ENCODE data around the gene PTCRA. TPM values are rescaled to one million over a fixed set of nuclear protein-coding genes. Genes with fewer than 3 reads are reported as not detected.
A peak's percentile ranks its signal among the peaks of the same experiment; 100 is the strongest.
"Not testable (repeated sequence)": the region's sequence is repeated elsewhere in the genome, so short reads cannot be mapped to it uniquely, and the experiment has no call there.

The PTCRA gene
- total and polyA plus RNA-seq, 8 donors: not detected

GRCh38 chr6:42885702-42886101, 30.2 kb upstream of the PTCRA start:
- WGBS, 5 donors: 70 to 80% (median 73%) methylated on average over 4 of the region's 4 CpGs

GRCh38 chr6:42888201-42888600, 27.7 kb upstream of the PTCRA start:
- Histone ChIP-seq H3K36me3 (peaks cover 33 to 57% (median 55%) of the 10 kb centered on the region in 4 donors), H3K4me1 (peaks cover 5 to 24% (median 16%) of the 10 kb centered on the region in 4 donors)
- WGBS, 5 donors: 61 to 79% (median 72%) methylated on average over 4 of the region's 4 CpGs
- H3K27ac ChIP-seq; H3K9me3 ChIP-seq; DNase-seq; H3K4me3 ChIP-seq; H3K27me3 ChIP-seq; intact Hi-C loops (cut with DNase I; ENCODE audit: low total_unique reads): not testable (repeated sequence)

More at GRCh38 chr6:42885702-42886101, 30.2 kb upstream of the PTCRA start:
- Histone ChIP-seq H3K27me3 (no peaks in the 10 kb centered on the region), H3K9me3 (no peaks in the 10 kb centered on the region), H3K4me3 (no peak overlapping the region), H3K36me3 (peaks cover 37 to 80% (median 78%) of the 10 kb centered on the region in 4 donors), H3K4me1 (peaks cover 24 to 36% (median 32%) of the 10 kb centered on the region in 4 donors), H3K27ac (no peak overlapping the region)
- intact Hi-C loops (cut with DNase I; ENCODE audit: low total_unique reads): no loop called here
- TF ChIP-seq EP300 (IDR thresholded peaks at IDR 0.05) (no peak), POLR2AphosphoS5 (IDR thresholded peaks at IDR 0.05) (no peak), CTCF (IDR thresholded peaks at IDR 0.05) (no peak), POLR2A (IDR thresholded peaks at IDR 0.05) (no peak)
- no peak for DNase-seq

- peak overlapping the region; percentile 69 to 90 (median 79) for H3K4me3 ChIP-seq
- no peak for TF ChIP-seq POLR2A (IDR thresholded peaks at IDR 0.05)
- H3K27me3 ChIP-seq: no peaks in the 10 kb centered on the region
- WGBS, 5 donors: 33 to 40% (median 39%) methylated on average over 4 of the region's 4 CpGs
- peaks cover 5 to 36% (median 16%) of the 10 kb centered on the region in 4 donors for H3K4me1 ChIP-seq
- peaks cover 18 to 41% (median 39%) of the 10 kb centered on the region in 4 donors for H3K36me3 ChIP-seq
- H3K27ac ChIP-seq: peak overlapping the region in 4 of 5 donors; percentile 92 to 93 (median 93)
- intact Hi-C loops (cut with DNase I; ENCODE audit: low total_unique reads): no loop called here
- DNase-seq: peak in 1 of 2 donors; percentile 26
- no peaks in the 10 kb centered on the region for H3K9me3 ChIP-seq
Measured at GRCh38 chr6:42889815-42890214, 26.0 kb upstream of the PTCRA start.

GRCh38 chr6:42890311-42891198, 25.3 kb upstream of the PTCRA start:
- Histone ChIP-seq H3K27ac (peak overlapping the region; percentile 92 to 93 (median 93)), H3K9me3 (no peaks in the 10 kb centered on the region), H3K4me3 (peak overlapping the region; percentile 69 to 90 (median 79)), H3K27me3 (no peaks in the 10 kb centered on the region), H3K36me3 (peaks cover 11 to 34% (median 32%) of the 10 kb centered on the region in 4 donors), H3K4me1 (peaks cover 5 to 36% (median 16%) of the 10 kb centered on the region in 4 donors)
- WGBS, 5 donors: 0 to 1% (median 0%) methylated on average over 46 to 63 of the region's 63 CpGs
- peak; percentile 47 to 91 (median 86) for TF ChIP-seq POLR2AphosphoS5 (IDR thresholded peaks at IDR 0.05)
- no peak for TF ChIP-seq EP300 (IDR thresholded peaks at IDR 0.05)
- no peak for TF ChIP-seq CTCF (IDR thresholded peaks at IDR 0.05)
- peak in 1 of 4 donors; percentile 77 for TF ChIP-seq POLR2A (IDR thresholded peaks at IDR 0.05)
- intact Hi-C loops (cut with DNase I; ENCODE audit: low total_unique reads): no loop called here
- DNase-seq: peak; percentile 90 to 98

- Histone ChIP-seq H3K36me3 (peaks cover 4 to 27% (median 25%) of the 10 kb centered on the region in 4 donors), H3K27me3 (no peaks in the 10 kb centered on the region), H3K27ac (peak overlapping the region; percentile 92 to 93 (median 93)), H3K4me1 (peaks cover 5 to 36% (median 16%) of the 10 kb centered on the region in 4 donors), H3K9me3 (no peaks in the 10 kb centered on the region), H3K4me3 (peak overlapping the region; percentile 69 to 90 (median 79))
- TF ChIP-seq EP300 (IDR thresholded peaks at IDR 0.05) (no peak), CTCF (IDR thresholded peaks at IDR 0.05) (no peak), POLR2AphosphoS5 (IDR thresholded peaks at IDR 0.05) (no peak), POLR2A (IDR thresholded peaks at IDR 0.05) (no peak)
- intact Hi-C loops (cut with DNase I; ENCODE audit: low total_unique reads): no loop called here
- no peak for DNase-seq
- 30 to 44% (median 39%) methylated on average over 17 of the region's 17 CpGs for WGBS, 5 donors
Measured at GRCh38 chr6:42891199-42891722, 24.6 kb upstream of the PTCRA start.

- intact Hi-C loops (cut with DNase I; ENCODE audit: low total_unique reads); H3K36me3 ChIP-seq; H3K4me3 ChIP-seq; H3K9me3 ChIP-seq; DNase-seq; H3K27me3 ChIP-seq: not testable (repeated sequence)
- 42 to 55% (median 46%) methylated on average over 19 of the region's 19 CpGs for WGBS, 5 donors
- Histone ChIP-seq H3K4me1 (peaks cover 5 to 41% (median 25%) of the 10 kb centered on the region in 4 donors), H3K27ac (peak overlapping the region in 1 of 5 donors; percentile 19)
Measured at GRCh38 chr6:42894041-42894828, 21.6 kb upstream of the PTCRA start.

All from stomach (tissue), 9 donors.